ENCODE results near the gene SETBP1. TPM values are rescaled to one million over a fixed set of nuclear protein-coding genes. Genes with fewer than 3 reads are reported as not detected.

SETBP1 gene
- total and polyA plus RNA-seq, 3 donors from 2014 or later: 6.2 to 34.7 (median 33.1) TPM

- no peak overlapping the region for H3K4me3 ChIP-seq
- intact Hi-C loops (cut with DNase I; ENCODE audit: low total_unique reads): no loop called here
- peak overlapping the region in 1 of 2 donors; percentile 17 for H3K27ac ChIP-seq
- no peaks in the 10 kb centered on the region for H3K36me3 ChIP-seq (ENCODE audit: low read depth, missing control alignments)
- peaks cover 12% of the 10 kb centered on the region for H3K4me1 ChIP-seq
- no peak for DNase-seq
- H3K27me3 ChIP-seq: no peaks in the 10 kb centered on the region
- TF ChIP-seq, protein P1, sequence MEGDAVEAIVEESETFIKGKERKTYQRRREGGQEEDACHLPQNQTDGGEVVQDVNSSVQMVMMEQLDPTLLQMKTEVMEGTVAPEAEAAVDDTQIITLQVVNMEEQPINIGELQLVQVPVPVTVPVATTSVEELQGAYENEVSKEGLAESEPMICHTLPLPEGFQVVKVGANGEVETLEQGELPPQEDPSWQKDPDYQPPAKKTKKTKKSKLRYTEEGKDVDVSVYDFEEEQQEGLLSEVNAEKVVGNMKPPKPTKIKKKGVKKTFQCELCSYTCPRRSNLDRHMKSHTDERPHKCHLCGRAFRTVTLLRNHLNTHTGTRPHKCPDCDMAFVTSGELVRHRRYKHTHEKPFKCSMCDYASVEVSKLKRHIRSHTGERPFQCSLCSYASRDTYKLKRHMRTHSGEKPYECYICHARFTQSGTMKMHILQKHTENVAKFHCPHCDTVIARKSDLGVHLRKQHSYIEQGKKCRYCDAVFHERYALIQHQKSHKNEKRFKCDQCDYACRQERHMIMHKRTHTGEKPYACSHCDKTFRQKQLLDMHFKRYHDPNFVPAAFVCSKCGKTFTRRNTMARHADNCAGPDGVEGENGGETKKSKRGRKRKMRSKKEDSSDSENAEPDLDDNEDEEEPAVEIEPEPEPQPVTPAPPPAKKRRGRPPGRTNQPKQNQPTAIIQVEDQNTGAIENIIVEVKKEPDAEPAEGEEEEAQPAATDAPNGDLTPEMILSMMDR (IDR thresholded peaks at IDR 0.05): no peak
- TF ChIP-seq POLR2A (IDR thresholded peaks at IDR 0.05): no peak
- WGBS, 2 donors: 70 to 78% methylated on average over 2 of the region's 2 CpGs
- no peaks in the 10 kb centered on the region for H3K9me3 ChIP-seq
Observed at GRCh38 chr18:45109271-45109670, 428.6 kb downstream of the SETBP1 start.

DNA sequence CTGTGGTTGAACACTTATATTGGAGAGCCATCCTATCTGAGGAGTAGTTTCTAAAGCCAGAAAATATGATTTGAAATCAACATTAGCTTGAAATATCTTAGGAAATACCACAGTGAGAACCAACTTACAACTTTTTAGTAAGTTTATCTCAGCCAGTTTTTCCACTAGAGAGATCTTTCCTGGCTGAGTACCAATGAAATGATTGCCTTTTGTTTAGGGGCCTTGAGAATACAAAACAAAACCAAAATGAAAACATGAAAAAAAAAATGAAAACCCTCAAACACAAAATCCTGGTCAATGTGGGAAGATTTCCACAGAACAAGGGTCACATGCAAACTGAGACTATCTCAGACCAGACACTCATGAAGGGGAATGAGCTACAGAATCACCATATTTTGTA lies 429.0 kb downstream of the SETBP1 start:
- Histone ChIP-seq H3K27ac (peak overlapping the region in 1 of 2 donors; percentile 17), H3K9me3 (no peaks in the 10 kb centered on the region), H3K27me3 (no peaks in the 10 kb centered on the region), H3K4me3 (no peak overlapping the region), H3K36me3 (ENCODE audit: low read depth, missing control alignments) (no peaks in the 10 kb centered on the region), H3K4me1 (peaks cover 12% of the 10 kb centered on the region)
- TF ChIP-seq, protein P1 (IDR thresholded peaks at IDR 0.05): no peak
- TF ChIP-seq POLR2A (IDR thresholded peaks at IDR 0.05): no peak
- no peak for DNase-seq
- intact Hi-C loops (cut with DNase I; ENCODE audit: low total_unique reads): no loop called here

DNA sequence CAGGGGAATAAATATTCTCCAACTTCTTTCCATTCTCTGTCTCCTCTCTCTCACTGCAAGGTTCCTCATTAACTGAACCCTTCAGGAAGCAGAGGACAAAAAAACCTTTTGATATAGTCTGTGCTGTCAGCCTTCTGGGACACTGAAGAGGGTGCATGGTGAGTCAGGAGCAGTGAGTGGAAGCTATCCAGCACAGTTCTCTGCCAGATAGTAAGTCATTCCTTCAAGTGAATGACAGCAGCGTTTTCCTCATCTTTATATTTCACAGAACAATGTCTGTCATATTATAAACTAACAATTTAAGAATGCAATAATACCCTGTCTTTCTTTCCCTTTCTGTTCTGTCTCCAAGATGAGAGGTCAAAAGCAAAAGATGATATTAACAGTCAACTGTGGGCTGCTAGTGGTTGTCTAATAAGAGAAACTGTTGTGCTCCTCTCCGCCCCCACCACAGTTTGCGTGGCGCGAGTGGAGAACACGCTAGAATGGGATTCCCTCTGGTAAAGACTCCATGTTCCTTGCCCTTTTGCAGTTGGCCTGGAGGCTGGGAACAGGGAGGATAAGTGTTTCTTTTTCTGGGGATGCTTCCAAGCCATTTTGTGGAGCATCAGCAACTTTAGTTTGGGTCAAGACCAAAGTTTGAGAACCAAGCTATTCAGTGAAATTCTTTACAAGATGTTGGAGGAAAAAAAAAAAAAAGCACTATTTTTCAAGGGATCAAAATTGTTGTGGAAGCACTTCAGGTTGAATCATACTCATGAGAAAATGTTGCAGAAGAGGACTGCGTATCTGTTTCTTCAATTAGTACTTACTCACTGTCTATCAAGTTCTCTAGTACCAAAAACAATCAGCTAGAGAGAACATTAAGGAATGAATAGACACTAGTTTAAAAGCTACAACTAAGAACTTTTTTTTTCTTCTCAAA lies 430.2 kb downstream of the SETBP1 start:
- intact Hi-C loops (cut with DNase I; ENCODE audit: low total_unique reads): no loop called here
- H3K4me1 ChIP-seq: peaks cover 12% of the 10 kb centered on the region

DNA sequence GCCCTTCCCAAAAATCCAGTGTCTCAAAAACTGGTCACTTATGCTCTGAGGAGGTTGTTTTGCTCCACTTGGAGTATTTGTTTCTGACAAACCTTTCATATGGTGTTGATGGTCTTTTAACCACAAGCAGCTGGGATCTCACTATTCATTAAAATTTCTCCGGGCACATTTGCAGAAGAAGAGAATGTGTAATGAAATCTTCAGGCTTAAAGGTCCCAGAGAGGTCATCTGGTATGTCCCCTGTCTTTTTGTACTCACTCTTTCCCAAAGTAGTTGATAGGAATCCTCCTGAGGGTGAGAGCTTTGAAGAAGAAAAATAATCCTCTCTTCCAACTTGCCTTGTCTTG lies 430.8 kb downstream of the SETBP1 start:
- no peak for TF ChIP-seq POLR2A (IDR thresholded peaks at IDR 0.05)
- TF ChIP-seq, protein P1 (IDR thresholded peaks at IDR 0.05): no peak
- H3K9me3 ChIP-seq: no peaks in the 10 kb centered on the region
- H3K27ac ChIP-seq: peak overlapping the region in 1 of 2 donors; percentile 42
- H3K27me3 ChIP-seq: no peaks in the 10 kb centered on the region
- WGBS, 2 donors: 63 to 73% methylated on average over 1 of the region's 1 CpG
- DNase-seq: no peak
- no peak overlapping the region for H3K4me3 ChIP-seq
- no peaks in the 10 kb centered on the region for H3K36me3 ChIP-seq (ENCODE audit: low read depth, missing control alignments)
- intact Hi-C loops (cut with DNase I; ENCODE audit: low total_unique reads): no loop called here
- H3K4me1 ChIP-seq: peaks cover 12% of the 10 kb centered on the region

More for the DNA sequence above, 430.2 kb downstream of the SETBP1 start:
- TF ChIP-seq POLR2A (IDR thresholded peaks at IDR 0.05): no peak
- TF ChIP-seq, protein P1 (IDR thresholded peaks at IDR 0.05): no peak
- Histone ChIP-seq H3K27ac (peak overlapping the region in 1 of 2 donors; percentile 42), H3K4me3 (no peak overlapping the region), H3K36me3 (ENCODE audit: low read depth, missing control alignments) (no peaks in the 10 kb centered on the region), H3K27me3 (no peaks in the 10 kb centered on the region), H3K9me3 (no peaks in the 10 kb centered on the region)
- WGBS, 2 donors: 48 to 66% methylated on average over 7 of the region's 7 CpGs
- DNase-seq: peak; percentile 66
